ENCODE measurements around the gene HS3ST6. TPM values are rescaled to one million over a fixed set of nuclear protein-coding genes. Genes with fewer than 3 reads are reported as not detected.

The HS3ST6 gene
- total RNA-seq, 1 donor, result not detected

DNA sequence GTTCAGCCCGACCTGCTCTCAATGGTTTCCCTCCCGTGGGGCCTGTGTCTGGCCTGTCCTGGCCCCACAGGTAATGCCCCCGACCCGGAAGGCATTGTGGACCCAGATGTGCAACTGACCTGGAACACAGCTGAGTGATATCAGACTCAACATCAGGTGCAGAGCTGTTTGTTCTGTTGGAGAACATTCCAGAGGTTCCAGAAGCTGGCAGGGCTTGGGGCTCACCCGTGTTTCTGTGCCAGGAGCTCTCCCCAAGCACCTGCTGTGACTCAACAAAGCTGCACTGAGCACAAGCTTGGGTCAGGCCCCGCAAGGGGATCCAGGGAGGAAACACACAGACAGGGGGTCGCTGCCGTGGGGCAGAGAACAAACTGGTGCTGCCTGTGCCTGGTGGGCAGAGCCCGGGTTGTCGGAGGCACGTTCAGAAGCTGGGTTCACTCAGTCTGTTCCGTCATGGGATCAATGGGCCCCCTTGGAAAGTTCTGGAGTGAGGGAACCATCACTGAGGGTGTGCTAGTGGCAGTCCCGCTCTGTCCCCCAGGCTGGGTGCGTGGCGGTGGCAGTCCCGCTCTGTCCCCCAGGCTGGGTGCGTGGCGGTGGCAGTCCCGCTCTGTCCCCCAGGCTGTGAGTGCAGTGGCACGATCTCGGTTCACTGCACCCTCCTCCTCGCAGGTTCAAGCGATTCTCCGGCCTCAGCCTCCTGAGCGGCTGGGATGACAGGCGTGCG, 22.1 kb downstream of the HS3ST6 start:
- no peak overlapping the region for H3K4me3 ChIP-seq (ENCODE audit: low read depth, low read length)
- DNase-seq (ENCODE audit: low read depth), result no peak
- TF ChIP-seq CTCF (IDR thresholded peaks at IDR 0.05; ENCODE audit: insufficient read depth, low read depth, low read length), result no peak

- no peak for TF ChIP-seq CTCF (IDR thresholded peaks at IDR 0.05; ENCODE audit: insufficient read depth, low read depth, low read length)
- H3K4me3 ChIP-seq (ENCODE audit: low read depth, low read length), result no peak overlapping the region
- no peak for DNase-seq (ENCODE audit: low read depth)
These were observed 23.1 kb downstream of the HS3ST6 start for GRCh38 chr16:1895068-1895467.

DNA sequence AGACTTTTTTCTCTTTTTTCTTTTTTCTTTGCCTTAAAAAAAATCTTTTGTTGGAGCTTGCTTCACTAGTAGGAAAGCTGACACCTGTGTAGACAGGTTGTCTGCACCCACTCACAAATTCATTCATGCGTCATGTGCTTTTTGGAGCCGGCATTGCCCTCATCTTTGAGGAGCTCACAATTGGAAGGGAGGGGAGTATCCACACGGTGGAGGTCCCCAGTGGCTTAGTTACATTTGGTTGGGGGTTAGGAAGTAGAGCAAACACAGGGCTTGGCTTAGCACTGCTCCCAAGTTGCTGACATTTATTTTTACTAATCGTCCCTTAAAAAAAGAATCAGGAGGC, 27.5 kb downstream of the HS3ST6 start:
- no peak for DNase-seq (ENCODE audit: low read depth)
- no peak for TF ChIP-seq CTCF (IDR thresholded peaks at IDR 0.05; ENCODE audit: insufficient read depth, low read depth, low read length)

DNA sequence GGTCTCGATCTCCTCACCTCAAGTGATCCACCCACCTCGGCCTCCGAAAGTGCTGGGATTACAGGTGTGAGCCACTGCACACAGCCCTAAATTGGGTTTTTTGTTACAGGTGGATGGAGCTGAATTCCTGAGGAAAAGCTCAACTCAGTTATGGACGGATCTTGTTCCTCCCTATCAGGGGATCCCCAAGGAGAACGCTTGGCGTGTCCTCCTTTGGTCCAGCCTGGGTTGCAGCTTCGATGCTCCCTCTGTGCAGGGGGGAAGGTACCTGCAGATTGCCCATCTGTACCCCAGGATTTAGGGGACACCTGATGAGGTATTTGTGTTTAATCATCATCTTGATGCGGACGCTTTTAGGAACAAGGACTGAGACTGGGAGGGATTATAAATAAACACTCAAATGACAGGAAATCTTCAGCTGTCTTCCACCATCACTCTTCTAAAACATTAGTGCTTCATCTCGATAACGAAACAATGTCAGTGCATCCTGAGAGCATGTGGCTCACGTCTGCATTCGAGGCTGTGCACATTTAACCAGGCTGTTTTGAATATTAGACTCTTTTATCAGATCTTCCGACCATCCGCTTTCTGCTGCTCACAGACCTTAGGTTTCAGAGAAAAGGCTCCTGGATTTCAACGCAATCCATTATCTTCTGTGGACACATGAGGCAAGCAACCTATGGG, 28.0 kb downstream of the HS3ST6 start:
- no peak for TF ChIP-seq CTCF (IDR thresholded peaks at IDR 0.05; ENCODE audit: insufficient read depth, low read depth, low read length)
- no peak for DNase-seq (ENCODE audit: low read depth)
- no peak overlapping the region for H3K4me3 ChIP-seq (ENCODE audit: low read depth, low read length)

More for the DNA sequence above, 27.5 kb downstream of the HS3ST6 start:
- H3K4me3 ChIP-seq (ENCODE audit: low read depth, low read length), result no peak overlapping the region

DNA sequence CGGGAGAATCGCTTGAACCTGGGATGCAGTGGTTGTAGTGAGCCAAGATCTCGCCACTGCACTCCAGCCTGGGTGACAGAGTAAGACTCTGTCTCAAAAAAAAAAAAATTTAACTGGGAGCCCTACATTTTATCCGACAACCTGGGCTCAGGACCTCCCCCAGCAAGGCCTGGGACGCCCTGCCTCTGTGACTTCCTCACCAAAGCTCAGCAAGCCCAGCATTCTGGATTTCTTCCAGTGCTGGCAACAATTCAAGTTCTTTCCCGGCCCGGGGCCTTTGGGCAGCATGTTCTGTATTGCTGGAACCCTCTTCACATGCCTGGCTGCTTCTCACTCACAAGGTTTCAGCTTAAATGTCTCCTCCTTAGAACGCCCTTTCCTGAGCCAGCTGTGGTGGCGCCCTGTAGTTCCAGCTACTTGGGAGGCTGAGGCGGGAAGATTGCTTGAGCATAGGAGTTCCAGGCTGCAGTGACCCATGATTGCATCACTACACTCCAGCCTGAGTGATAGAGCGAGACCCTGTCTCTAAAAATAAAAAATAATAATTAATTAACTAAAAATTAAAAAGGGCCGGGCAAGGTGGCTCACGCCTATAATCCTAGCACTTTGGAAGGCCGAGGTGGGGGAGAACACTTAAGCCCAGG, 30.4 kb downstream of the HS3ST6 start:
- no peak for TF ChIP-seq CTCF (IDR thresholded peaks at IDR 0.05; ENCODE audit: insufficient read depth, low read depth, low read length)
- no peak overlapping the region for H3K4me3 ChIP-seq (ENCODE audit: low read depth, low read length)
- no peak for DNase-seq (ENCODE audit: low read depth)

GRCh38 chr16:1884889-1885288, 33.3 kb downstream of the HS3ST6 start:
- no peak overlapping the region for H3K4me3 ChIP-seq (ENCODE audit: low read depth, low read length)
- no peak for DNase-seq (ENCODE audit: low read depth)
- TF ChIP-seq CTCF (IDR thresholded peaks at IDR 0.05; ENCODE audit: insufficient read depth, low read depth, low read length), result no peak

Data from fibroblast of villous mesenchyme (primary cell).